ENCODE results near the gene SHISA8. TPM values are rescaled to one million over a fixed set of nuclear protein-coding genes. Genes with fewer than 3 reads are reported as not detected.

Gene SHISA8
- total and polyA plus RNA-seq, 8 donors: 0.15 TPM; not detected in 7

GRCh38 chr22:41899992-41900651 lies 14.8 kb downstream of the SHISA8 start:
- Histone ChIP-seq H3K27ac (no peak overlapping the region), H3K27me3 (no peaks in the 10 kb centered on the region)

GRCh38 chr22:41899110-41899509 lies 15.8 kb downstream of the SHISA8 start:
- DNase-seq: no peak
- peaks cover 72 to 100% (median 100%) of the 10 kb centered on the region in 4 donors for H3K36me3 ChIP-seq
- H3K27me3 ChIP-seq: no peaks in the 10 kb centered on the region

More at GRCh38 chr22:41899992-41900651, 14.8 kb downstream of the SHISA8 start:
- TF ChIP-seq POLR2A (IDR thresholded peaks at IDR 0.05): no peak
- no peak for TF ChIP-seq POLR2AphosphoS5 (IDR thresholded peaks at IDR 0.05)
- TF ChIP-seq EP300 (IDR thresholded peaks at IDR 0.05): no peak
- TF ChIP-seq, protein P1, sequence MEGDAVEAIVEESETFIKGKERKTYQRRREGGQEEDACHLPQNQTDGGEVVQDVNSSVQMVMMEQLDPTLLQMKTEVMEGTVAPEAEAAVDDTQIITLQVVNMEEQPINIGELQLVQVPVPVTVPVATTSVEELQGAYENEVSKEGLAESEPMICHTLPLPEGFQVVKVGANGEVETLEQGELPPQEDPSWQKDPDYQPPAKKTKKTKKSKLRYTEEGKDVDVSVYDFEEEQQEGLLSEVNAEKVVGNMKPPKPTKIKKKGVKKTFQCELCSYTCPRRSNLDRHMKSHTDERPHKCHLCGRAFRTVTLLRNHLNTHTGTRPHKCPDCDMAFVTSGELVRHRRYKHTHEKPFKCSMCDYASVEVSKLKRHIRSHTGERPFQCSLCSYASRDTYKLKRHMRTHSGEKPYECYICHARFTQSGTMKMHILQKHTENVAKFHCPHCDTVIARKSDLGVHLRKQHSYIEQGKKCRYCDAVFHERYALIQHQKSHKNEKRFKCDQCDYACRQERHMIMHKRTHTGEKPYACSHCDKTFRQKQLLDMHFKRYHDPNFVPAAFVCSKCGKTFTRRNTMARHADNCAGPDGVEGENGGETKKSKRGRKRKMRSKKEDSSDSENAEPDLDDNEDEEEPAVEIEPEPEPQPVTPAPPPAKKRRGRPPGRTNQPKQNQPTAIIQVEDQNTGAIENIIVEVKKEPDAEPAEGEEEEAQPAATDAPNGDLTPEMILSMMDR (IDR thresholded peaks at IDR 0.05): no peak
- no peak for DNase-seq
- H3K4me1 ChIP-seq: peaks cover 0 to 22% (median 16%) of the 10 kb centered on the region in 4 donors
- H3K36me3 ChIP-seq: peaks cover 75 to 100% (median 100%) of the 10 kb centered on the region in 4 donors
- no peaks in the 10 kb centered on the region for H3K9me3 ChIP-seq
- WGBS, 5 donors: 72 to 83% (median 81%) methylated on average over 10 to 13 of the region's 13 CpGs
- no peak overlapping the region for H3K4me3 ChIP-seq
- intact Hi-C loops (cut with DNase I; ENCODE audit: low total_unique reads): no loop called here

DNA sequence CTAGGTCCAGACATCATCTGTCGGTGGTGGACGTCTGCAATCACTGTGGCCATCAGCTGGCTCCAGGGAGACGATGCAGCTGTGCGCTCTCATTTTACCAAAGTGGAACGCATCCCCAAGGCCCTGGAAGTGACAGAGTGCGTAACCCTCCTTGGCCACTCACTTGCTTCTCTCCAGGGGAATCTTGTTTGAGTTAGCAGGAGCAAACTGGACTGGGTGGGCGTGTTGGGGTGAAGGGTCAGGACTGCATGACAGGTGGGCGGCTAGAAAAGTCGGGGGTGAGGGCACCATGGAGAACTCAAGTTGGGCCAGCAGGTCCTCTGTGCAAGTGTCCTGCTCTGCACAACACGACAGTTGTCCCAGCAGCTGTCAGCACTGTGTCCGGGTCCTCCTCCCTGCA lies 16.2 kb downstream of the SHISA8 start:
- H3K4me3 ChIP-seq: no peak overlapping the region
- H3K9me3 ChIP-seq: no peaks in the 10 kb centered on the region
- no peaks in the 10 kb centered on the region for H3K27me3 ChIP-seq
- peaks cover 0 to 22% (median 16%) of the 10 kb centered on the region in 4 donors for H3K4me1 ChIP-seq
- intact Hi-C loops (cut with DNase I; ENCODE audit: low total_unique reads): no loop called here
- WGBS, 5 donors: 85 to 91% (median 90%) methylated on average over 10 to 11 of the region's 11 CpGs
- H3K36me3 ChIP-seq: peaks cover 70 to 100% (median 100%) of the 10 kb centered on the region in 4 donors
- TF ChIP-seq POLR2A (IDR thresholded peaks at IDR 0.05): no peak
- TF ChIP-seq, protein P1 (IDR thresholded peaks at IDR 0.05): no peak
- no peak for TF ChIP-seq EP300 (IDR thresholded peaks at IDR 0.05)
- no peak for TF ChIP-seq POLR2AphosphoS5 (IDR thresholded peaks at IDR 0.05)
- no peak for DNase-seq
- no peak overlapping the region for H3K27ac ChIP-seq

More at GRCh38 chr22:41899110-41899509, 15.8 kb downstream of the SHISA8 start:
- intact Hi-C loops (cut with DNase I; ENCODE audit: low total_unique reads): no loop called here
- H3K27ac ChIP-seq: no peak overlapping the region
- H3K4me1 ChIP-seq: peaks cover 0 to 22% (median 16%) of the 10 kb centered on the region in 4 donors
- WGBS, 5 donors: 92 to 94% (median 94%) methylated on average over 5 of the region's 5 CpGs
- TF ChIP-seq POLR2AphosphoS5 (IDR thresholded peaks at IDR 0.05) (no peak), EP300 (IDR thresholded peaks at IDR 0.05) (no peak), POLR2A (IDR thresholded peaks at IDR 0.05) (no peak)
- TF ChIP-seq, protein P1 (IDR thresholded peaks at IDR 0.05): no peak
- H3K9me3 ChIP-seq: no peaks in the 10 kb centered on the region
- H3K4me3 ChIP-seq: no peak overlapping the region

GRCh38 chr22:41893591-41894375 lies 21.1 kb downstream of the SHISA8 start:
- H3K4me3 ChIP-seq: no peak overlapping the region
- WGBS, 5 donors: 78 to 92% (median 80%) methylated on average over 7 of the region's 7 CpGs
- TF ChIP-seq, protein P1 (IDR thresholded peaks at IDR 0.05): no peak
- TF ChIP-seq POLR2A (IDR thresholded peaks at IDR 0.05): no peak
- TF ChIP-seq POLR2AphosphoS5 (IDR thresholded peaks at IDR 0.05): no peak
- TF ChIP-seq EP300 (IDR thresholded peaks at IDR 0.05): no peak
- no peaks in the 10 kb centered on the region for H3K9me3 ChIP-seq
- peaks cover 77 to 100% (median 99%) of the 10 kb centered on the region in 4 donors for H3K36me3 ChIP-seq
- no peak overlapping the region for H3K27ac ChIP-seq
- no peaks in the 10 kb centered on the region for H3K4me1 ChIP-seq
- H3K27me3 ChIP-seq: no peaks in the 10 kb centered on the region
- no peak for DNase-seq
- intact Hi-C loops (cut with DNase I; ENCODE audit: low total_unique reads): no loop called here

Data from stomach (tissue), 9 donors.